BLaER1 treated with 17β-estradiol and CSF1 and Interleukin-3, amounts not matched to agents 10 nM and 100 nM (cell line): ENCODE measurements around the gene TANC1.

Experiments used
- H3K27ac ChIP-seq, 11 experiments: shearing (Covaris generic); formaldehyde crosslinking; 2 replicates each; pipeline ENCODE4 v1.8.1; 2022
- H3K27me3 ChIP-seq, 11 experiments: shearing (Covaris generic); formaldehyde crosslinking; 2 replicates each; pipeline ENCODE4 v1.8.1; 2022
- H3K36me3 ChIP-seq, 11 experiments: shearing (Covaris generic); formaldehyde crosslinking; 2 replicates each; pipeline ENCODE4 v1.8.1; 2022
- H3K4me1 ChIP-seq, 10 experiments: shearing (Covaris generic); formaldehyde crosslinking; 2 replicates each; pipeline ENCODE4 v1.8.1; 2022
- H3K4me2 ChIP-seq, 11 experiments: shearing (Covaris generic); formaldehyde crosslinking; 2 replicates each; pipeline ENCODE4 v1.8.1; 2022
- H3K4me3 ChIP-seq, 10 experiments: shearing (Covaris generic); formaldehyde crosslinking; 2 replicates each; pipeline ENCODE4 v1.8.1; 2022
- H3K9ac ChIP-seq, 11 experiments: shearing (Covaris generic); formaldehyde crosslinking; 2 replicates each; pipeline ENCODE4 v1.8.1; 2022
- H3K9me3 ChIP-seq, 11 experiments: shearing (Covaris generic); formaldehyde crosslinking; replicated peaks in 1 of 11; 2 replicates each; pipeline ENCODE4 v1.8.1; 2022
- H4K20me1 ChIP-seq, 11 experiments: shearing (Covaris generic); formaldehyde crosslinking; 2 replicates each; pipeline ENCODE4 v1.8.1; 2022
- Cebpa-rat ChIP-seq, 11 experiments: shearing (Covaris generic); IDR thresholded peaks; 2 replicates each; pipeline ENCODE4 v1.8.1; 2022

Gene TANC1

GRCh38 chr2:159129269-159129668, 160.8 kb downstream of the TANC1 start:
- H3K27ac ChIP-seq, result no peak overlapping the region
- H3K9me3 ChIP-seq, result no peaks in the 10 kb centered on the region; a peak in 2 of 22 replicates
- peaks cover 15 to 24% (median 20%) of the 10 kb centered on the region in 10 experiments for H3K4me1 ChIP-seq
- peak overlapping the region in 1 of 11 experiments; percentile 15; a peak in 1 of 22 replicates for H3K4me2 ChIP-seq
- H3K36me3 ChIP-seq, result no peaks in the 10 kb centered on the region
- H3K27me3 ChIP-seq, result no peaks in the 10 kb centered on the region
- H3K4me3 ChIP-seq, result no peak overlapping the region
- no peaks in the 10 kb centered on the region for H4K20me1 ChIP-seq
- H3K9ac ChIP-seq, result no peak overlapping the region
- TF ChIP-seq Cebpa-rat (IDR thresholded peaks at IDR 0.05), result no peak

DNA sequence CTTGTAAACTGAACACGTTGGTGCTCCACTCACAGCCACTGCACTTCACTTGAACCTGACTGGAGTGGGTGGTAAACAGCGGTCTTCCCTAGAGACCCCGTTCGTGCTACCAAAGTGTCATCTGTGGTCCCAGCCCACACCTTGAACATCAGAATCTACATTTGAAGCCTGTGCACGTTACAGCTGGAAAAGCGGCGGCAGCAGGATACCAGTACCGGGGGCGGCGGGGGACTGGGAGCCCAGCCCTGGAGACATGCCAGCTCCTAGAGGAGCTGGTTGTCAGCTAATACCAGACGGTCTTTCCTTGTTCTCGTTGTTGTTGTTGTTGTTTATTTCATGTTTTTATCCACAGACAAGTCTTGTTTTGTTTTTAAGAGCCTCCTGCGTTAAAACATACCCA, 161.4 kb downstream of the TANC1 start:
- Histone ChIP-seq H3K36me3 (no peaks in the 10 kb centered on the region), H3K4me2 (peak overlapping the region in 1 of 11 experiments; percentile 15; a peak in 2 of 22 replicates), H3K27ac (no peak overlapping the region), H4K20me1 (no peaks in the 10 kb centered on the region), H3K9ac (no peak overlapping the region), H3K27me3 (no peaks in the 10 kb centered on the region), H3K4me1 (peaks cover 10 to 23% (median 15%) of the 10 kb centered on the region in 10 experiments), H3K4me3 (no peak overlapping the region), H3K9me3 (no peaks in the 10 kb centered on the region; a peak in 2 of 22 replicates)
- TF ChIP-seq Cebpa-rat (IDR thresholded peaks at IDR 0.05), result no peak

DNA sequence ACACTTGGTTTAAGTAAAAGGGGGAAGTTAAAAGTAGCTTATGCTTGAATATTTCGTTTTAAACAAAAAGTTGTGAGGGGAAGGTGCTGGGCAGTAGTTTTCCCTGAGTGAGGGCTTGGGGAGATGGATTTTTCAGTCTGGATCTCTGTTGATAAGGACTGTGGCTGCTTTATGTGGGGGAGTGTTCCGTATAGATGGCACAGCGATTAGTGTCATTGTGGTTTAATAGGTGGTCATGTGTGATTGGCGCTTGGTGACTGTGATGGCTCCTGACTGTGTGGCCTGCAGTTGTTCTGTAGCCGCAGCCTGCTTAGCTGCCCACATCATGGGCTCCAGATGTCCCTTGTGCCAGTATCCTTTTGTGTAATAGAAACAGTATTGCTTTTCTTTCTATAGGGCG, 161.9 kb downstream of the TANC1 start:
- TF ChIP-seq Cebpa-rat (IDR thresholded peaks at IDR 0.05), result no peak
- Histone ChIP-seq H3K27me3 (no peaks in the 10 kb centered on the region), H3K9ac (no peak overlapping the region), H3K9me3 (no peaks in the 10 kb centered on the region; a peak in 2 of 22 replicates), H3K4me2 (no peak overlapping the region), H3K4me3 (no peak overlapping the region), H3K27ac (no peak overlapping the region), H4K20me1 (no peaks in the 10 kb centered on the region), H3K4me1 (peaks cover 5 to 18% (median 11%) of the 10 kb centered on the region in 10 experiments), H3K36me3 (no peaks in the 10 kb centered on the region)

DNA sequence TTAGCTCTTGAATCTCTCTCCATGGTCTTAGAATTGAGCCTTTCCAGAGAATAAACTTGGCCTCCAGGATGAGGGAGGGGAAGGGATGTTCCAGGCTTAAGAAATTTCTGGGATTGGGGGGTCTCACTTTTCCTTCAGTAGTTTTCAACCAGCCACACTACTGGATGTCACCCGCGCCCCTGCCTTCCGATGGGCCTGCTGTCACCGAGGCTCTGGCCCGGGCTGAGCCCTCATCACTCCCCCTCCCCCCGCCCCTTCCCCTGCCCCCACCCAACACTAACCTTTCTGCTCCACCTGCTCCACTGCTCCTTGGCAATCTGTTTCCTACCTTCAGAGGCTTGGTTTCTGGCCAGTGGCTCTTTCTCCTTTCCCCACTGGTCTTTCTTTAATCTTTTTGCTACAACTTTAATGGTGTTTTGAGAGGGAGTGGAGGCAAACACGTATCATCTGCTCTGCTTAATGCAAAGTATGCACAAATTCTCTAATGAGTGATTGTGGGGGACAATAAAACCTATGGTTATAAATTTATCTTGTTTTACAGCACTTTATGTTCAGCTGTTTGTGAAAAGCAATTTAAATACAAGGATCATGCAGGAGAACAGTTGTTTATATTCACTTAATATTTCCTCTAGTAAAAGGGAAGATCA, 162.9 kb downstream of the TANC1 start:
- no peak for TF ChIP-seq Cebpa-rat (IDR thresholded peaks at IDR 0.05)
- H3K9ac ChIP-seq, result no peak overlapping the region
- no peaks in the 10 kb centered on the region; a peak in 2 of 22 replicates for H3K9me3 ChIP-seq
- no peak overlapping the region for H3K27ac ChIP-seq
- no peaks in the 10 kb centered on the region for H3K27me3 ChIP-seq
- H3K4me2 ChIP-seq, result no peak overlapping the region
- H3K4me1 ChIP-seq, result peaks cover 0 to 18% (median 5%) of the 10 kb centered on the region in 10 experiments; a peak in 10 of 20 replicates
- no peak overlapping the region for H3K4me3 ChIP-seq
- no peaks in the 10 kb centered on the region for H3K36me3 ChIP-seq
- no peaks in the 10 kb centered on the region for H4K20me1 ChIP-seq

DNA sequence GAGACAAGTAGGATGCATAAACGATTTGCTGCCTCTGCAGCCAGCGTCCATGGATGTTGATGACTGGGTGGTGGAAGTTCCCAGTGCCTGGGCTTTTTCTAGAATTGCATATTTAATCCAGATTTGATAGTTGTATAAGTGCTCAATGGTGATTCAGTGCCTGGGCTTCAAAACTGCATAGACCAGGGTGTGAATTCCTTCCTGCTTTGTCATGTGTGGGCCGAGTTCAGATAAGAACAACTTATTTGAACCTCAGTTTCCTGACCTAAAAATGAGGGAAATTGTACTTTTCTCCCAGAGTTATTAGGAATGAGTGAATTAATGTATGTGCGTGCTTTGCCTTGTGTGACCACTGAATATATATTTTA, 163.5 kb downstream of the TANC1 start:
- H3K4me1 ChIP-seq, result peaks cover 0 to 18% (median 5%) of the 10 kb centered on the region in 10 experiments; a peak in 10 of 20 replicates
- no peak overlapping the region for H3K9ac ChIP-seq
- no peak for TF ChIP-seq Cebpa-rat (IDR thresholded peaks at IDR 0.05)
- H3K27ac ChIP-seq, result no peak overlapping the region
- H3K9me3 ChIP-seq, result no peaks in the 10 kb centered on the region; a peak in 2 of 22 replicates
- no peak overlapping the region for H3K4me2 ChIP-seq
- H3K27me3 ChIP-seq, result no peaks in the 10 kb centered on the region
- no peaks in the 10 kb centered on the region for H4K20me1 ChIP-seq
- no peak overlapping the region for H3K4me3 ChIP-seq
- H3K36me3 ChIP-seq, result no peaks in the 10 kb centered on the region

DNA sequence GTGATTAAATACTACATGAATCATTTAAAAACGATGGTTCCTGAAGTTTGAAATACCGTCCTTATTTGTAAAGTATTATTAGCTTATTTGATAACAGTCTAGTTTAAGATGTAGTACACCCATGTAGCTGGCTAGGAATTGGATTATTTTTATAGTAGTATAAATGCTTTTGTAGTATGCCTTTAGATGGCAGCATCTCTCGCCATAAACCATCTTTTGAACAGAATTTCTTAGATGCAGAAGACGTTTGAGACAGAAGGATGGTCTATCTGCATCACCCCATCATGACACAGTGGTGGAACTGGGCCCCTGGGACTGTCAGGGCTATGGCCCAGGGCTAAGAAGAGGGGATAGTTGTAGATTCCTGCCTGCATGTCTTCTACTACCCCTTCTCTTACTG, 165.4 kb downstream of the TANC1 start:
- peak overlapping the region in 3 of 11 experiments; percentile 5 to 16 (median 8); a peak in 1 of 22 replicates for H3K4me2 ChIP-seq
- no peak overlapping the region for H3K27ac ChIP-seq

DNA sequence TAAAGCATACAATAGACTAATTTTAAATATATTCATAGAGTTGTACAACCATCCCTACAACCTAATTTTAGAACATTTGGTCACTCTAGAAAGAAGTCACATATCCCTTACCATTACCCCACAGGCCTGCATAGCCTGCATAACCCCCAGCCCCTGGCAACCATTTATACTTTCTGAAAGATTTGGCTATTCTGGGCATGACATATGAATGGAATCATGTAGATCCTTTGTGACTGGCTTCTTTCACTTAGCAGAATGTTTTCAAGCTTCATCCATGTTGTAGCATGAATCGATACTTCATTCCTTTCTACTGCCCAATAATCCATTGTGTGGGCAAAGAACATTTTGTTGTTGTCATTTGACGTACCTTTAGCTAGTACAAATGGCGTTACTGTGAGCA, 166.5 kb downstream of the TANC1 start:
- no peaks in the 10 kb centered on the region for H3K9me3 ChIP-seq
- H3K27me3 ChIP-seq, result no peaks in the 10 kb centered on the region
- no peaks in the 10 kb centered on the region for H4K20me1 ChIP-seq
- H3K4me1 ChIP-seq, result peaks cover 0 to 10% (median 3%) of the 10 kb centered on the region in 10 experiments; a peak in 9 of 20 replicates
- no peak overlapping the region for H3K9ac ChIP-seq
- no peak overlapping the region for H3K4me3 ChIP-seq
- TF ChIP-seq Cebpa-rat (IDR thresholded peaks at IDR 0.05), result no peak
- no peak overlapping the region for H3K4me2 ChIP-seq
- H3K36me3 ChIP-seq, result no peaks in the 10 kb centered on the region
- H3K27ac ChIP-seq, result no peak overlapping the region

More for the DNA sequence above, 165.4 kb downstream of the TANC1 start:
- H3K27me3 ChIP-seq, result no peaks in the 10 kb centered on the region
- H3K9me3 ChIP-seq, result no peaks in the 10 kb centered on the region
- H4K20me1 ChIP-seq, result no peaks in the 10 kb centered on the region
- peaks cover 0 to 18% (median 5%) of the 10 kb centered on the region in 10 experiments; a peak in 10 of 20 replicates for H3K4me1 ChIP-seq
- no peaks in the 10 kb centered on the region for H3K36me3 ChIP-seq
- no peak for TF ChIP-seq Cebpa-rat (IDR thresholded peaks at IDR 0.05)
- H3K9ac ChIP-seq, result no peak overlapping the region
- H3K4me3 ChIP-seq, result no peak overlapping the region

DNA sequence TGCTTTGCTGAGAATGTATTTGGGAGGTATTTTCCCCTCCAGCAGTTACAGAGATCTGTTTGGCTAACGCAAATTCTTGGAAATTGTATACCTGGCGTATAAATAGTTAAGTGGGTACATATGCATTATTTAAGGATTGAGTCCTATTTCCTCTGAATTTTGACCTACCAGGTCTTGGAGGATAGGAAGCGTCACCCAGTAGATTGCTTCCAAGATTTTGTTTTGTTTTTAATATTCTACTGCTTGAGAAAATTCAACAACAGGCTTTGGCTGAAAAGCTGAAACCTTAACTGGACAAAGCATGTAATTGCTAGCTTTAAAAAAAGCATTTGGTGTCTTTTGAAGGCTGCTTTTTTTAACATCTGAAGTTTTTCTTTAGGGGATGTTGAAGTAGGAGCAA, 168.0 kb downstream of the TANC1 start:
- H4K20me1 ChIP-seq, result no peaks in the 10 kb centered on the region
- no peak for TF ChIP-seq Cebpa-rat (IDR thresholded peaks at IDR 0.05)
- H3K4me3 ChIP-seq, result no peak overlapping the region
- no peaks in the 10 kb centered on the region for H3K36me3 ChIP-seq
- H3K9me3 ChIP-seq, result no peaks in the 10 kb centered on the region
- H3K4me2 ChIP-seq, result no peak overlapping the region
- H3K27ac ChIP-seq, result no peak overlapping the region
- H3K27me3 ChIP-seq, result no peaks in the 10 kb centered on the region
- no peak overlapping the region for H3K9ac ChIP-seq
- peaks cover 0 to 10% (median 6%) of the 10 kb centered on the region in 10 experiments; a peak in 9 of 20 replicates for H3K4me1 ChIP-seq

- H3K36me3 ChIP-seq, result no peaks in the 10 kb centered on the region
- H3K4me1 ChIP-seq, result peaks cover 0 to 10% (median 6%) of the 10 kb centered on the region in 10 experiments; a peak in 8 of 20 replicates
- no peak overlapping the region for H3K4me3 ChIP-seq
- no peak for TF ChIP-seq Cebpa-rat (IDR thresholded peaks at IDR 0.05)
- H3K9me3 ChIP-seq, result no peaks in the 10 kb centered on the region
- H3K27ac ChIP-seq, result no peak overlapping the region
- H4K20me1 ChIP-seq, result no peaks in the 10 kb centered on the region
- no peak overlapping the region for H3K9ac ChIP-seq
- no peak overlapping the region for H3K4me2 ChIP-seq
- H3K27me3 ChIP-seq, result no peaks in the 10 kb centered on the region
These were observed 169.2 kb downstream of the TANC1 start for GRCh38 chr2:159137511-159138241.
